GM12801 (cell line): ENCODE data around the gene ANO4.

ENCODE experiments used
- CTCF ChIP-seq: IDR thresholded peaks from one replicate; pipeline ENCODE4 v1.5.1; 2011; ENCODE audit warnings: control low read depth; ENCODE audit not compliant: insufficient read length; ENCODE audit errors: extremely low read depth

The ANO4 gene

GRCh38 chr12:101038289-101038871, 243.8 kb downstream of the ANO4 start:
- TF ChIP-seq CTCF, result no peak

GRCh38 chr12:101039848-101040531, 245.4 kb downstream of the ANO4 start:
- TF ChIP-seq CTCF, result no peak

- TF ChIP-seq CTCF, result no peak
These were observed 246.4 kb downstream of the ANO4 start for GRCh38 chr12:101040936-101041335.

- no peak for TF ChIP-seq CTCF
These were observed 247.6 kb downstream of the ANO4 start for GRCh38 chr12:101042211-101042610.

GRCh38 chr12:101044512-101045059, 250.0 kb downstream of the ANO4 start:
- TF ChIP-seq CTCF, result no peak

GRCh38 chr12:101045486-101046464, 251.2 kb downstream of the ANO4 start:
- no peak for TF ChIP-seq CTCF

- no peak for TF ChIP-seq CTCF
These were observed 253.1 kb downstream of the ANO4 start for GRCh38 chr12:101047652-101048051.
